ACC112 (cell line): ENCODE data around the gene POLD4.
A peak's percentile ranks its signal among the peaks of the same experiment; 100 is the strongest.

Experiments
- H2AFZ ChIP-seq: fragments of 200-600 bp; sonication (generic); one replicate; pipeline ENCODE4 v1.6.0; 2017; ENCODE audit warnings: antibody characterized with exemption, low read length; ENCODE audit not compliant: unreplicated experiment
- H3K27ac ChIP-seq: fragments of 200-600 bp; sonication (generic); 2 replicates; pipeline ENCODE4 v1.5.1; 2014; ENCODE audit warnings: low read depth, mild to moderate bottlenecking, antibody characterized with exemption, low read length, moderate library complexity
- H3K27me3 ChIP-seq: fragments of 200-600 bp; sonication (generic); 2 replicates; pipeline ENCODE4 v1.6.1; 2014; ENCODE audit warnings: mild to moderate bottlenecking, antibody characterized with exemption, low read length, moderate library complexity, mixed read lengths; ENCODE audit not compliant: insufficient read depth
- H3K36me3 ChIP-seq: fragments of 200-600 bp; sonication (generic); 2 replicates; pipeline ENCODE4 v1.6.1; 2016; ENCODE audit warnings: mild to moderate bottlenecking, antibody characterized with exemption, low read length, moderate library complexity, mixed read lengths; ENCODE audit not compliant: insufficient read depth
- H3K4me1 ChIP-seq: fragments of 200-600 bp; sonication (generic); one replicate; pipeline ENCODE4 v1.6.1; 2016; ENCODE audit warnings: low read length, mixed read lengths; ENCODE audit not compliant: insufficient read depth, unreplicated experiment, control insufficient read depth
- H3K4me3 ChIP-seq: fragments of 200-600 bp; sonication (generic); 2 replicates; pipeline ENCODE4 v1.5.1; 2014; ENCODE audit warnings: mild to moderate bottlenecking, low read depth, low read length
- H3K79me2 ChIP-seq: fragments of 200-600 bp; sonication (generic); one replicate; pipeline ENCODE4 v1.6.0; 2016; ENCODE audit warnings: low read length; ENCODE audit not compliant: control insufficient read depth, unreplicated experiment, insufficient read depth

The POLD4 gene

DNA sequence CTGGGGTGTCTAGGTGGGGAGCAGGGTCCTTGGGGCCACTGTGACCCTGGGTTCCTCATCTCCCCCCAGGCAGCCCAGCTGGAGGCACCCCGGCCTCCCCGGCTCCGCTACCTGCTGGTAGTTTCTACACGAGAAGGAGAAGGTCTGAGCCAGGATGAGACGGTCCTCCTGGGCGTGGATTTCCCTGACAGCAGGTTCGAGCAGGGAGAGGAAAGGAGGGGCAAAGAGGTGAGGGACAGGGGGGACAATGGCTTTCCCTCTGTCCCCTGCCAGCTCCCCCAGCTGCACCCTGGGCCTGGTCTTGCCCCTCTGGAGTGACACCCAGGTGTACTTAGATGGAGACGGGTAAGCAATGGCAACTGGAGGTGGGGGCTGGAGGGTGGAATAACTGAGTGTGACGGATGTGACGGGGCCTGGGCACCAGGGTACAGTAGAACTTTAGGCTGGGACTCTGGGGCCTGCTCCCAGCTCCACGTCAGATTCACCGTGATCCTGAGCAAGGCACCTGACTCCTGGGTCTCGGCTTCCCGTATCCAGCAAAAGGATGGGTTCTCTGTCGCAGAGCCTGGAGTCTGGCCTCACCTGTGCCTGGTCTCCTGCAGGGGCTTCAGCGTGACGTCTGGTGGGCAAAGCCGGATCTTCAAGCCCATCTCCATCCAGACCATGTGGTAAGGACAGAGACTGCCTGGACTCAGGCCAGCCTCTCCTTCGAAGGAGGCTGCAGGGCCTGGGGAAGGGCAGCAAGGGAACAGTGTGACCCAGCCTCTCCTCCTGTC, 46.4 kb downstream of the POLD4 start:
- no peaks in the 10 kb centered on the region for H3K27me3 ChIP-seq
- H2AFZ ChIP-seq: no peak overlapping the region
- no peaks in the 10 kb centered on the region for H3K36me3 ChIP-seq
- no peak overlapping the region for H3K27ac ChIP-seq
- H3K4me3 ChIP-seq: no peak overlapping the region
- peaks cover 4% of the 10 kb centered on the region for H3K4me1 ChIP-seq
- H3K79me2 ChIP-seq: no peaks in the 10 kb centered on the region

DNA sequence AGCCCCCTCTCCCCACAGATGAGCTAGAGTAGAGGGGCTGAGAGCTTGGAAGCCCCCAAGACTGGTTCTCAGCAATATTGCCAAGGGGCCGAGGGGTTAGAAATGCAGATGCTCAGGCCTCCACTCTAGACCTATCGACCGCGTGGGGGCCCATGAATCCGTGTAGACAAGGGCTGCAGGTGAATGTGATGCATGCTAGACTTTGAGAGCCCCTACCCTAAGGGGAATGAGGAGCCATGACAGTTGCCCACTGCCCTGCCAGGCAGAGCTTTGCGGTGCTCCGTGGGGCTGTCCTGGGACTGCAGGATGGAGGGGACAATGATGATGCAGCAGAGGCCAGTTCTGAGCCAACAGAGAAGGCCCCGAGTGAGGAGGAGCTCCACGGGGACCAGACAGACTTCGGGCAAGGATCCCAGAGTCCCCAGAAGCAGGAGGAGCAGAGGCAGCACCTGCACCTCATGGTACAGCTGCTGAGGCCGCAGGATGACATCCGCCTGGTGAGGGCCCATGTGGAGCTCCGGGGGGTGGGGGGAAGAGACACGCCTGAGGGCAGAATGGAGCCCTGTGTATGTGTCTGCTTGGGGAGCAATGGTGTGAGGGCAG, 48.7 kb downstream of the POLD4 start:
- H3K27ac ChIP-seq: no peak overlapping the region
- peaks cover 2% of the 10 kb centered on the region; the same call in 1 of the 2 replicates for H3K36me3 ChIP-seq
- H3K4me1 ChIP-seq: peaks cover 4% of the 10 kb centered on the region
- H3K4me3 ChIP-seq: peak overlapping the region; percentile 82
- no peak overlapping the region for H2AFZ ChIP-seq
- no peaks in the 10 kb centered on the region for H3K27me3 ChIP-seq
- H3K79me2 ChIP-seq: no peaks in the 10 kb centered on the region

DNA sequence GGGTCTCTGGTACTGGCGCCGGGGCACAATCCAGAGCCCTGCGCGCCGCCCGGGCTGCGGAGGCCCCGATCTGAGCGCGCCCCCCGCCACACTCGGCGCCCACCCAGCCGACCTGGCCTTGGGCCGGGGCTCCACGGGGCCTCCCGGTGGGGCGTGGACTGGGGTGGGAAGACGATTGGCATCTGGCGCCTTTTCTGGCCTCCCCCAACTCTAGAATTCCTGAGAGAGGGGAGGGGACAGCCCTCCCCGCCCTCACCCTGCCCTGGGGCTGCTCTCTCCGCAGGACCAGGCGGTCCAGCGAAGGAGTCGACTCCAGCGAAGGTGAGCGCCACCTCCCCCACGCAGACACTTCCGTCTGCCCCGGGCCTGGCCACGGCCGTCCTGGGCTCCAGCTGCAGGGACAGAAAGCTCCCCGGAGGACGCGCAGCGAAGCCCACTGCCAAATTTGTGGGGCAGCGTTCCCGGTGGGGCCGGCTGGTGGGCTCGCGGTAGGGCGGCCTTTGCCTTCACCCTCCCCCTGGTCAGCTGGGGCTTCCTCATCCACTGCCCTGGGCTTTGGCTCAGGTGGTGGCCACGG, 49.4 kb downstream of the POLD4 start:
- Histone ChIP-seq H2AFZ (peak overlapping the region; percentile 51), H3K4me3 (peak overlapping the region; percentile 82), H3K79me2 (no peaks in the 10 kb centered on the region), H3K4me1 (peaks cover 4% of the 10 kb centered on the region), H3K27ac (no peak overlapping the region), H3K27me3 (no peaks in the 10 kb centered on the region), H3K36me3 (peaks cover 7% of the 10 kb centered on the region; the same call in 1 of the 2 replicates)

DNA sequence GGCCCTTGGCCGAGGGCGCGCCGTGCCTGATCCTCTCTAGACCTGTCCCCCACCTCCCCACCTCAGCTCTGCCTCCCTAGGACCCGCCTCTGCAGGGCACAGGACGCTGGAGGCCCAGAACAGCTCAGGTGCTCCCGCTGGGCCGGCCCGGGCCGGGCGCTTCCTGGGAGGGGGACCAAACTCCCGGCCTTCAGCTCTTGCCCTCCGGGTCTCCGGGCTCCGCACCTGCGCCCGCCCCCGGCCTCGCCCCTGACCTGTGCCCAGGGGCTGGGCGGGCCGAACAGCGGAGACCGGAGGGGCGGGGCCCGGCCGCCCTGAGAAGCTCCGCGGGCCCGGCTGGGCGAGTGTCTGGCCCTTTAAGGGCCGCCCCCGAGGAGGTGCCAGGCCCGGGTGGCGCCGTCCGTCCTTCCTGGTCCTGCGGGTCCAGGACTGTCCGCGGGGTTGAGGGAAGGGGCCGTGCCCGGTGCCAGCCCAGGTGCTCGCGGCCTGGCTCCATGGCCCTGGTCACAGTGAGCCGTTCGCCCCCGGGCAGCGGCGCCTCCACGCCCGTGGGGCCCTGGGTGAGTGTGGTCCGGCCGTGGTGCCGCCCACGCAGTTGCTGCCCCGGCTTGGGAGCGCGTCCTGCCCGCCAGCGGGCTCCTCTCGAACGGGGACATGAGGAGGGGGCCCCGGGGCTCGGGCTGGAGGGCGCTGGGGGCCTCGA, 50.1 kb downstream of the POLD4 start, which contains the start of gene SSH3:
TSS of gene SSH3 (plus strand) at position 399 of the 703 bp plus-strand sequence. CDS start at position 495, 96 bp downstream.
- H2AFZ ChIP-seq: peak within 1 kb of the TSS; percentile 51
- no peak within 1 kb of the TSS for H3K27ac ChIP-seq
- H3K4me1 ChIP-seq: peaks cover 4% of the 10 kb centered on the region
- peak within 1 kb of the TSS; percentile 82 for H3K4me3 ChIP-seq
- no peaks in the 10 kb centered on the region for H3K79me2 ChIP-seq
- peaks cover 10% of the 10 kb centered on the region; the same call in 1 of the 2 replicates for H3K36me3 ChIP-seq
- no peaks in the 10 kb centered on the region for H3K27me3 ChIP-seq

DNA sequence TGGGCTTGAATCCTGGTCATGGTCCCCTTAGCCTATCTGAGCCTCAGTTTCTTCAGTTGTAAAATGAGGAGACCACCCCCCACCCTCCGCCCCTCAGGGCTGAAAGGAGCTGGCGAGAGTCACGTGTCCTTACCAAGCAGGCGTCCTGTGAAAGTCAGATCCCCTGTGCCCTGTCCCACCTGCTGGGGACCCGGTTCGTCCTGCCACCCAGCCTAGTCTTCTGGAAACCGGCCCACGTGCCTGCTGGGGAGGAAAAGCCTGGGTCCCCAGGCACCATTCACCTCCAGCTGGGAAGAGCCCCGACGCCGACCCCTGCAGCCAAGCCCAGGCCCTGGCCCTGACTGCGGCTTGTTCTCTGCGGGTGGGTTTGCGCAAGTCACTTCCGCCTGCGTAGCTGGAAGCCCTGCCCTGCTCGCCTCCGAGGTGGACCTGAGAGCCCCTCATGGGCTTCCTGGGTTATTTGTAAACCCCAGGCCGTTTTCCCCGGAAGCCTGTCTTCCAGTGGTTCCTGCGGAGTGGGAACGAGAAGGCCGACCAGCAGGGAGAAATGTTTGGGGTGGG, 50.7 kb downstream of the POLD4 start:
- Histone ChIP-seq H3K27ac (no peak overlapping the region), H3K4me1 (peaks cover 4% of the 10 kb centered on the region), H3K79me2 (no peaks in the 10 kb centered on the region), H2AFZ (no peak overlapping the region), H3K27me3 (no peaks in the 10 kb centered on the region), H3K4me3 (peak overlapping the region; percentile 82), H3K36me3 (peaks cover 10% of the 10 kb centered on the region; the same call in 1 of the 2 replicates)

DNA sequence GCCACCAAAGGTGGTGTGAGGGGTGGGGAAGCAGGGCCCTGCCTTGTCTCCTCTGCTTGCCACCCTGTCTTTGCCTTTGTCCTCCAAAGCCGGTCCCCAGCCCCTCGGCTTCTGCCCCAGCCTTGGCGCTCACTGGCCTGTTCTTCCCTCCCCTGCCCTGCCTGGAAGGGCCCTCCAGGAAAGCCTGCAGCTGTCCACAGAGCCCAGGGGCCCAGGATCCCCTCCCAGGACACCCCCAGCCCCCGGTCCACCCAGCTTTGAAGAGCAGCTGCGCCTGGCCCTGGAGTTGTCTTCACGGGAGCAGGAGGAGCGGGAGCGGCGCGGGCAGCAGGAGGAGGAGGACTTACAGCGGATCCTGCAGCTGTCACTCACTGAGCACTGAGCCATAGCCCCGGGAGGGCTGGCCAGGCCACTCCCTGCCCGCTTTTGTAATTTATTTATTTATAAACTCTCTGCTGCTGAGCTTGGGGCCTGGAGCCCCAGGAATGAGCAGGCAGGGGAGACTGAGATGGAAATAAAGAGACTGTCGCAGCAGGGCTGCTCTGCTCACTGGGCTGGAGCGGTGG, 51.3 kb downstream of the POLD4 start:
- Histone ChIP-seq H3K79me2 (no peaks in the 10 kb centered on the region), H3K27me3 (no peaks in the 10 kb centered on the region), H3K4me3 (no peak overlapping the region), H2AFZ (no peak overlapping the region), H3K36me3 (peaks cover 11% of the 10 kb centered on the region), H3K4me1 (peaks cover 4% of the 10 kb centered on the region), H3K27ac (no peak overlapping the region)

DNA sequence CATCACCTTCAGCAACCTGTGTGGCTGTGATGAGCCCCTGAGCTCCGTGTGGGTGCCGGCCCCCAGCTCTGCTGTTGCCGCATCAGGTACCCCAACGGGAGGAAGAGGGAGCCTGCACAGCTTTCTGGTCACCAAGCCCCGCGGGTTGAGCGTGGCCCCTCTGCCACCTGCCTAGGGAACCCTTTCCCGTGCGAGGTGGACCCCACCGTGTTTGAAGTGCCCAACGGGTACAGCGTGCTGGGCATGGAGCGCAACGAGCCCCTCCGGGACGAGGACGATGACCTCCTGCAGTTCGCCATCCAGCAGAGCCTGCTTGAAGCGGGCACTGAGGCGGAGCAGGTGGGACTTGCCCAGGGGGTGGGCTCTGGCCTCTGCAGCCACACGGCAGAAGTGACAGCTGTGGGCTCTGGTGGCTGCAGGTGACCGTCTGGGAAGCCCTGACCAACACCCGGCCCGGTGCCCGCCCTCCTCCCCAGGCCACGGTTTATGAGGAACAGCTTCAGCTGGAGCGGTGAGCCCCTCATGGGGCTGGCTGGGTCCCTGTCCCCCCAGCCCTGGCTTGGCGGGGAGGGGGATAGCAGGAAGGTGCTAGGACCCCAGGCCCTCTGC, 51.9 kb downstream of the POLD4 start:
- H2AFZ ChIP-seq: no peak overlapping the region
- no peak overlapping the region for H3K4me3 ChIP-seq
- no peak overlapping the region for H3K27ac ChIP-seq
- H3K79me2 ChIP-seq: no peaks in the 10 kb centered on the region
- peaks cover 4% of the 10 kb centered on the region for H3K4me1 ChIP-seq
- H3K36me3 ChIP-seq: peaks cover 17% of the 10 kb centered on the region
- H3K27me3 ChIP-seq: no peaks in the 10 kb centered on the region
